HG03558 (cell line): Measurements from ENCODE around the gene RHBDL1.

ENCODE experiments used
- ATAC-seq: cut with Tn5 transposase; IDR thresholded peaks from one replicate; pipeline ENCODE4 v1.9.1; 2021; ENCODE audit warnings: moderate number of reproducible peaks; ENCODE audit not compliant: unreplicated experiment; ENCODE audit errors: extremely low read depth

Gene RHBDL1

GRCh38 chr16:716768-717325, 41.4 kb downstream of the RHBDL1 start:
- no peak for ATAC-seq

- no peak for ATAC-seq
Observed at GRCh38 chr16:717450-718245, 42.2 kb downstream of the RHBDL1 start.

- ATAC-seq: no peak
Observed at GRCh38 chr16:718389-718788, 42.9 kb downstream of the RHBDL1 start.

GRCh38 chr16:718922-719321, 43.5 kb downstream of the RHBDL1 start:
- ATAC-seq: no peak

- ATAC-seq: no peak
Observed at GRCh38 chr16:719815-720446, 44.5 kb downstream of the RHBDL1 start.

GRCh38 chr16:720447-720989, 45.0 kb downstream of the RHBDL1 start:
- no peak for ATAC-seq

- ATAC-seq: peak; percentile 40
Observed at GRCh38 chr16:720990-721764, 45.7 kb downstream of the RHBDL1 start, which contains the start of gene ANTKMT. ANTKMT (plus strand) TSS chr16:721146; CDS start chr16:721275, 129 bp downstream.

- no peak for ATAC-seq
Observed at GRCh38 chr16:721765-722540, 46.5 kb downstream of the RHBDL1 start.

GRCh38 chr16:722835-723633, 47.6 kb downstream of the RHBDL1 start:
- ATAC-seq: no peak

GRCh38 chr16:723695-724094, 48.2 kb downstream of the RHBDL1 start:
- ATAC-seq: no peak

- ATAC-seq: no peak
Observed at GRCh38 chr16:724188-725040, 48.9 kb downstream of the RHBDL1 start.

- ATAC-seq: no peak
Observed at GRCh38 chr16:725041-725376, 49.5 kb downstream of the RHBDL1 start.

GRCh38 chr16:725463-726187, 50.2 kb downstream of the RHBDL1 start:
- ATAC-seq: no peak

- ATAC-seq: no peak
Observed at GRCh38 chr16:726188-726437, 50.6 kb downstream of the RHBDL1 start.

GRCh38 chr16:726438-727290, 51.2 kb downstream of the RHBDL1 start, which contains the start of the genes CCDC78 and HAGHL:
CCDC78 (minus strand) TSS chr16:726443; CDS start chr16:726367, 76 bp downstream.
HAGHL (plus strand) TSS chr16:727106; CDS start chr16:727510, 404 bp downstream.
- ATAC-seq: no peak

- ATAC-seq: no peak
Observed at GRCh38 chr16:727291-727977, 52.0 kb downstream of the RHBDL1 start.
